GM19193 (cell line): Measurements from ENCODE around the gene HAUS1.
A peak's percentile ranks its signal among the peaks of the same experiment; 100 is the strongest.

Source experiments
- POLR2A ChIP-seq: IDR thresholded peaks from 4 replicates; pipeline ENCODE4 v1.6.1; 2011; ENCODE audit not compliant: insufficient read depth, insufficient read length; ENCODE audit errors: extremely low read depth

HAUS1 gene

DNA sequence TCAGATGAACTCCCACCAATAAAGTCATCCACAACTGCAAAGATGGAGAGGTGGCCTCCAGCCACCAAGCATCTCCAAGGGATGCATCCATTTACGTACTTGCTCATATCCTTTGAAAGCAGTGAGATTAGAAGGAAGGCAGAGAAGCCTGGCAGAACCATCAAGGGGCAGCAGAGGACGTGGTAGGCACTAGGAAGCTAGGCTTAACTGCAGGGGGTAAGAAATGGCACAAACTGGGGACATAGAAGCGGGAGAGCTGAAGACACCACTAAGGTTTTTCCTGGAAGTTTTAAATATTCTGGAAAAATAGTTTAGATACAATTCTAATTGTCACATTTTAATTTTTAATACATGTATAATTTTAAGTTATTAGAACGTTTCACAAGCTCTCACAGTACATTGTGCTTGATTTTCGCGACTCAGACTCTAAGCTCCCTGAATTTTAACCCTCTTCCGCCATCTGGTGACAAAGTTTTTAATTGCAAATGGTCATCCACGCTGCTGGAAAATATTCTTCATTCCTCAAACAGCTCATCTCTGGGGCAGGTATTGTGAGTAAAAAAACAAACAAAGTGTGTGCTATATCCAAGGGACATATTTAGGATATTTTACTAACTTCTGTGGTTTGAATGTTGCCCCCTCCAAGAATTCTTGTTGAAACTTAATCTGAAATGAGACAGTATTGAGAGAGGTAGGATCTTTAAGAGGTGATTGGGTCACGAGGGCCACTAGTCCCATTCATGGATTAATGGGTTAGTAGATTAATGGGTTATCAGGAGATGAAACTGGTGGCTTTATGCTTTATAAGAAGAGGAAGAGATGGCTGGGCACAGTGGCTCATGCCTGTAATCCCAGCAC is 30.5 kb upstream of the HAUS1 start:
- TF ChIP-seq POLR2A = no peak

DNA sequence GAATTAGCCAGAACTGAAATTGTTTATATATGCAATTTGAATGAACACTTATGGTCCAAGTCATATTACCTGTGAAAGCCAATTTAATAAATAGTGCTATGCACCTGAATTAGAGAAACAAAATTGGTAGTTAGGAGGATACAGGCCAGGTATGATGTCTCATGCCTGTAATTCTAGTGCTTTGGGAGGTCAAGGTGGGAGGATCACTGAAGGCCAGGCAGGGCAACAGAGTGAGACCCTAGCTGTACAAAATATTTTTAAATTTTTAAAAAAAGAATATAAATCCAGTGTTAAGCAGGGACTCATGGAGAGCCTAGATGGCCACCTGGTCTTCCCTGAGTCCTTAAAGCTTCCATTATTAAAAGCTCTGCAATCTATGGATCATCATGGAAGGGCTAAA is 24.8 kb upstream of the HAUS1 start:
- no peak for TF ChIP-seq POLR2A

- no peak for TF ChIP-seq POLR2A
These were observed 24.0 kb upstream of the HAUS1 start for GRCh38 chr18:46080156-46080555.

DNA sequence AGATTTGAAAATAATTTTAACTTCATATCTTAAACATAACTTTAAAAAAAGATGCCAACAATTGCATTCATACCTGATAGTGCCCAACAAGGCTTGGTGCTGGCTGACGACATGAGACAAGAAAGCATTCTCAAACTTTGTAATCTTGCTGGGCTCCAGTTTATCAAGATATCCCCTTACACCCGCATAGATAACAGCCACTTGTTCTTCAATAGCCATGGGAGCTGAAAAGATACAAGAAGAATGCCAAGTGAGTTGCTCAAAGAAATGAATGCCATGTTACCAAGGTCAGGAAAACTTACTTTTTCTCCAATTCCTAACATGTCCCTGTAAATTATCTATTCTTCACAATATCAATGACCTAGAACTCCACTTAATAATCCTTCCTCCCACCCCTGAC is 19.8 kb upstream of the HAUS1 start:
- TF ChIP-seq POLR2A = no peak

- no peak for TF ChIP-seq POLR2A
These were observed 8.7 kb upstream of the HAUS1 start for GRCh38 chr18:46095532-46095931.

GRCh38 chr18:46096651-46097300 is 7.4 kb upstream of the HAUS1 start:
- TF ChIP-seq POLR2A = no peak

GRCh38 chr18:46097431-46097800 is 6.8 kb upstream of the HAUS1 start:
- TF ChIP-seq POLR2A = no peak

DNA sequence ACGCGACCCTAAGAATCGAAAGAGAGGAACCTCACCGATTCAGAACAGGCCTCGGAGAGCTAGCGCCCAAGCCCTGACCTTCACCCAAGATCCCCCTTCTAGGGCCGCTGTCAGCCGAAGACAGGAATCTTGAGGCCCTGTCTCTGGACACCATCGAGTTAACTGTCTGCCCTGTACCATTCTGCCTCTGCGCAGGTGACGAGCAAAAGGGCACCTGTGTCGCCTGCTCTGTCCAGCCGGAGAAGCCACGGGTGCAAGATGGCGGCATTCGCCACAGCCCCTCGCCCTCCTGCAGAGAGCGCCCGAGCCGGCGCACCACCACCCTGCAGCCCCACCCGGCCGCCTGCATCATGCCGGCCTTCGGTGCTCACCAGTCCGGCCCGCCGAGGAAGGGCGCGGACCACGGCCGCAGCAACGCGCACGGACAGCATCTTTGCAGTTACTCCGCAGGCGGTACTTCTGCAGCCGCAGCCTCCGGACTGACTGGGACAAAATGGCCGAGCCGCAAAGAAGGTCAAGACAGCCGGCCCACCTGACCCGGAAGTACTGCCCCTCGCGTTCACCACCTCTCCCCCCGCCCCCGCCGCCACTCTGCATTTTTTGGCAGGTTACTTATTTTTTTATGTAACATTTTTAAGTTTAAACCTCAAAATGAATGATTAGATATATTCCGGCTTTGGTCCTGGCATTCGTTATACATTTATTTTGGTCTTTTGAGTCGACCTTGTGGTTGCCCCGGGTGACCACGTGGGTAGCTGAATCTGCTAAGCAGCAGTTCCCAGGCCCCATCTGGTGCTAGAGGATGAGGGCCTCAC is 6.2 kb upstream of the HAUS1 start, which contains the start of gene ATP5F1A:
Gene ATP5F1A, minus strand, starts transcription at position 496 of the 815 bp plus-strand sequence. Its CDS starts 65 bp downstream, at position 431.
- peak; percentile 91 for TF ChIP-seq POLR2A

DNA sequence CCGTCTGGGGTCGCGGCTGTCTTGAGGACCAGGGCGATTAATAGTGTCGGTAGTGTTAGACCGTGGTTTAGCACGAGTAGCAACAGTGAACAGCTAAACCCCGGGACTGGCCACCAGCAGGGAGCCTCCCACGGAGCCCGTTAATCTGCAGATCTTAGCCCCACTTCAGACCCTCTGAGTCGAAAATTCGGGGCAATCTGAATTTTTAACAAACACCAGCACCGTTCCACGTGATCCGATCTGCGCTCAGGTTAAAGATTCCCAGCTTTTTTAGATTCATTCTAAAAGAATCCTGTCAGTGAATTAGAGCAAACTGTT is 5.6 kb upstream of the HAUS1 start:
- TF ChIP-seq POLR2A = no peak

DNA sequence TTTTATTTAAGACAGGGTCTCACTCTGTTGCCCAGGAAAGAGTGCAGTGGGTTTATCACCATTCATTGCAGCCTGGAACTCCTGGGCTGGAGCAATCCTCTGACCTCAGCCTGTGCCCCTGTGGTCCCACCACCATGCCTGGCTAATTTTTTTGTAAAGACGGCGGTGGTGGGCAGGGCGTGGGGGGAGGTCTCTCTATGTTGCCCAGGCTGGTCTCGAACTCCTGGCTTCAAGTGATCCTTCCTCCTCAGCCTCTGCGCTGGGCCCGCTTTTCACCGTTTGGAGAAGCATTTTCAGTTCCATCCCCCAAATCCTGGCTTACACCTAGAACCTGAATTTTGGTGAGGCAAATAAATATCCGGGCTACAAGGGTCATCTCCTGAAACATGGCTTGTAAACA is 4.7 kb upstream of the HAUS1 start:
- TF ChIP-seq POLR2A = no peak

- TF ChIP-seq POLR2A = no peak
These were observed 5.2 kb downstream of the HAUS1 start for GRCh38 chr18:46109386-46109785.

DNA sequence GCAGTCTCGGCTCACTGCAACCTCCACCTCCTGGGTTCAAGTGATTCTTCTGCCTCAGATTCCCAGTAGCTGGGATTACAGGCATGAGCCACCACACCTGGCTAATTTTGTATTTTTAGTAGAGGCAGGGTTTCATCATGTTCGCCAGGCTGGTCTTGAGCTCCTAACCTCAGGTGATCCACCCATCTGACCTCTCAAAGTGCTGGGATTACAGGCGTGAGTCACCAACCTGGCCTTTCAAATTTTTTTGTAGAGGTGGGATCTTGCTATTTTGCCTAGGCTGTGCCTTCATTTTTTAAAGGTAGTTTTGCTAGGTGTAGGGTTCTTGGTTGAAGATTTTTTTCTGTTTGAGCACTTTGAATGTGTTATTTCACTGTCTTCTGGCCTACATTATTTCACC is 6.2 kb downstream of the HAUS1 start:
- TF ChIP-seq POLR2A = no peak

GRCh38 chr18:46113751-46114150 is 9.6 kb downstream of the HAUS1 start:
- TF ChIP-seq POLR2A = no peak

- TF ChIP-seq POLR2A = no peak
These were observed 25.9 kb downstream of the HAUS1 start for GRCh38 chr18:46130061-46130460.

GRCh38 chr18:46133534-46133933 is 29.3 kb downstream of the HAUS1 start:
- no peak for TF ChIP-seq POLR2A

DNA sequence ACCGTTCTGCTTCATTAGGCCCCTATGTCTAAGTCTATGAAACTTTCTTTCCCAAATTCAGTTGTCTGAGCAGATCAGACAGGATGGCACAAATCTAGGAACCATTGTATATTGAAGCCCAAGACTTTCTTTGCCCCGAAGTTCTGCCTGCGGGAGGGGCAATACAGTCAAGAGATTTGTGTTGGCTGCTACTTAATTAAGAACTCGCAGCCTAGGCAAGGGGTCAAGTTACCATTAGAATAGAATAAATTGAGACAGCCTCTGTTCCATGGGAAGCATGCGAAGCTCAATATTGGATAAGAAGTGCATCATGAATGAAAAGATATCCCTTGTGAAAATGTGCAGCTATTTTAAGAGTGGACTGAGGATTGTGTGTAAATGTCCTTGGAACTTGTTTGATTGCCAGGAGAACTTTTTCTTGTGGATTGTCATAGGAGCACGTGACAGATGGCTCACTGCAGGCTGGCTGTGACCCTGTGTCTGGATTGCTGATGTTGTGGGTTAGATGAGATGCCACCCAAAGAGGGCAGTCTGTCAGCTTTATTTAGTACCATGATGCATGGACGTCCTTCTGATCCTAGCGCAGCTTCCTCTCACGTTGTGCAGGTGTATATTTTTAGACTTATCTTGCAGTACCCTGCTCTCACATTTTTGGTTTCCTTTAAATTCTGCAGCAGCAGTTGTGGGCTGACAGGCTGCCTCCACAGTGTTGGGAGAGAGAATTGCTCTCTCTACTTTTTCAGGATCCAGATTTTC is 30.9 kb downstream of the HAUS1 start:
- no peak for TF ChIP-seq POLR2A

DNA sequence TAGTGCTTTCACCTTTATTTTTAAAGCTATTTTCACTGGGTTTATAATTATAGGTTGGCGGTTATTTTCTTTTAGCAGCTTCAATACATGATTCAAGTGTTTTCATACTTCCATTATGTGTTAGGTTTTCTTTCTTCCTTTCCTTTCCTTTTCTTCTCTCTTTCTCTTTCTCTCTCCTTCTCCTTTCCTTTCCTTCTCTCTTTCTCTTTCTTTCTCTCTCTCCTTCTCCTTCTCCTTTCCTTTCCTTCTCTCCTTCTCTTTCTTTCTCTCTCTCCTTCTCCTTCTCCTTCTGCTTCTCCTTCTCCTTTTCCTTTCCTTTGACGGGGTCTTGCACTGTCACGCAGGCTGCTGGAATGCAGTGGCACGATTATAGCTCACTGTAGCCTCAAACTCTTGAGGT is 36.0 kb downstream of the HAUS1 start:
- no peak for TF ChIP-seq POLR2A
